GM18517 (cell line): ENCODE results near the gene CYFIP2.

Experiments
- ATAC-seq: cut with Tn5 transposase; IDR thresholded peaks from one replicate; pipeline ENCODE4 v1.9.1; 2021; ENCODE audit warnings: mild to moderate bottlenecking, moderate library complexity; ENCODE audit not compliant: unreplicated experiment

The CYFIP2 gene

DNA sequence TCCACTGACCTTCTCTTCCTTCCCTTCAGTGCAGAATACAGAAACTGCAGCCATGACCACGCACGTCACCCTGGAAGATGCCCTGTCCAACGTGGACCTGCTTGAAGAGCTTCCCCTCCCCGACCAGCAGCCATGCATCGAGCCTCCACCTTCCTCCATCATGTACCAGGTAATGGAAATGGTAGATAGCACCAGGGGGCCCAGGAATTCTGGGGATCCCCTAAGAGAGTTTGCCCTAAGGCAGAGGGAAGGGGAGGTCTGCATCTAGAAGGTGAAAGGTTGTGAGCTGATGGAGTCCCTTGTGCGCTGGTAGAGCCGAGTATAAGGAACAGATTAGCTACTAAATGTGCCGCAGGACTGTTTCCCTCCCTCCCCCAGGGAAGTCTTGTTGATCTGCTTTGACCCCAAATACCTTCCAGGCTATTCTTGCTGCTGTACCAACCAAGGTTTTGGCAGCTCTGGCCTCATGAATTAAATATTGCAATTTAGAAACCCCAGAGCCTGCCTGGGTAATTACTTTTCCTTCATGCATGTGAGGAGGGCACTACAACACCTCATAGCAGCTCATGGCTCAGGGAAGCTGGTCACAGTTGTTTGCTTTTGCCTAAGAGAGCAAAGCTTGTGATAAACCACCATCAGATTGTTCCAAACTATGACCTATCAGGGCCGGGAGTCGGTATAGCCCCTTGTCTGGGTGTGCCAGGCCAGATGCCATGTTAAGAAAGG is 19.6 kb downstream of the CYFIP2 start:
- ATAC-seq = no peak

DNA sequence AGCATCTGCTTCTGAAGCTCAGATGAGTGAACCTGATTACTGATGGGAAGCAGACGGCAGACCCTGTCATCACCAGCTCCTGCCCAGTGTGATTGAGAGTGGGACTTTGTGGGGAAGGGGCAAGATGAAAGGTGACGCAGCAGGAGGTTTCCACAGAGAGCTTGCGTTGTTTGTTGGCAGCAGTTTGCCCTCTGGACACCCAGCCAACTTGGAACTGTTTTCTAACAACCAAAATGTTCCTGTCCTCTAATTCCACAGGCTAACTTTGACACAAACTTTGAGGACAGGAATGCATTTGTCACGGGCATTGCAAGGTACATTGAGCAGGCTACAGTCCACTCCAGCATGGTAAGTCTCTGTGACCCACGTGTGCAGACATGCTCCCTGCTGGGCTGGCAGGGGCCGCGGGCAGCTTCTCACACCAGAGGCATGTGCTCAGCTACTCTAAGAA is 20.9 kb downstream of the CYFIP2 start:
- no peak for ATAC-seq

DNA sequence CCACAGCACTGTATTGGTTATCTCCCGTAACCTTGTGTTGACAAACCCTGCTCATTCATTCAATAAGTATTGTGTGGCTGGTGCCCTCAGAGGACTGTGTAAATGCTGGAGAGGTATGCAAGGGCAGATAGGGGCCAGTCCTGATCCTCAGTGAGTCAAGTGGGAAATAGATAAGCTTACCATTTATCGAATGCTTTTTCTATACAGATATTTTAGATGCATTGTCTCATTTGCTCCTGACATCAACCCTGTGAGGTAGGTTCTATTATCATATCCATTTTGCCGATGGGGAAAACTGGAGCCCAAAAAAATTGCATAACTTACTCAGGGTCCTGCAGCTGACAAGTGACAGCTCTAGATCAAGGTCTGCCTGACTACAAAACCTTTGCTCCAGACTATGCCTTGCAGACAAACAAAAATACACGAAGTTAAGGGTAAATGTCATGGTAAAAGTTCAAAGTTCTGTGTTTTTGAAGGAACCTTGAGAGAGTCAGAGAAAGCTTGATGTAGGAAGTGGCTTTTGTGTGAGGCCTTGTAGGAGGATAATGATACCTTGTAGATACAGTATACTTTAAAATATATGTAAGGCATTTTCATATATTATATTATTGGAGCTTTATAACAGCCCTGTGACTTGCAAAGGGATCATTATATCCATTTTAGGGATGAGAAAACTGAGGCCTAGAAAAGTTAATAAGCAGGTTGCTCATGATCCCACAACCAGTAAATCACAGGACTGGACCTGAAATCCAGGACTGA is 22.7 kb downstream of the CYFIP2 start:
- no peak for ATAC-seq

DNA sequence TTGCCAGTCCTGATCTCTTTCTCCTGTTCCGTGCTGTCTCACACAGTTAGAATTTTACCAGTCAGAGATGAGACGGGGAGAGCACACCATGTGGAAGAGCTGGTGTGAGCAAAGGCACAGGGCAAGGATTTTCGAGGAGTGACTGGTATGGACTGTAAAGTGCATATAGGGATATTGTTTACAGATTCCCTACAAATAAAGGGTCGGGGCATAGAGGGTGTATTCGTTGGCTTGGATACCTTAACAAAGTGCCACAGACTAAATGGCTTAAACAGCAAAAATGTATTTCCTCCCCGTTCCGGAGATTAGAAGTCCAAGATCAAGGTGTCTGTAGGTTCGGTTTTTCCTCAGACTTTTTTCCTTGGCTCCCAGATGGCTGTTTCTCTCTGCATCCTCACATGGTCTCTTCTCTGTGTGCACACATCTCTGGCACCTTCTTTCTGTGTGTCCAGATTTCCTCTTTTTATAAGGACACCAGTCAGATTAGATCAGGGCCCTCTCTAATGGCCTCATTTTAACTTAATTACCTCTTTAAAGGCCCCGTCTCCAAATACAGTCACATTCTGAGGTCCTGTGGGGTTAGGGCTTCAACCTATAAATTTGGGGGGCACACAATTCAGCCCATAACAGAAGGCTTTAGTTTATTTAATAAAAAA is 23.4 kb downstream of the CYFIP2 start:
- ATAC-seq = no peak

DNA sequence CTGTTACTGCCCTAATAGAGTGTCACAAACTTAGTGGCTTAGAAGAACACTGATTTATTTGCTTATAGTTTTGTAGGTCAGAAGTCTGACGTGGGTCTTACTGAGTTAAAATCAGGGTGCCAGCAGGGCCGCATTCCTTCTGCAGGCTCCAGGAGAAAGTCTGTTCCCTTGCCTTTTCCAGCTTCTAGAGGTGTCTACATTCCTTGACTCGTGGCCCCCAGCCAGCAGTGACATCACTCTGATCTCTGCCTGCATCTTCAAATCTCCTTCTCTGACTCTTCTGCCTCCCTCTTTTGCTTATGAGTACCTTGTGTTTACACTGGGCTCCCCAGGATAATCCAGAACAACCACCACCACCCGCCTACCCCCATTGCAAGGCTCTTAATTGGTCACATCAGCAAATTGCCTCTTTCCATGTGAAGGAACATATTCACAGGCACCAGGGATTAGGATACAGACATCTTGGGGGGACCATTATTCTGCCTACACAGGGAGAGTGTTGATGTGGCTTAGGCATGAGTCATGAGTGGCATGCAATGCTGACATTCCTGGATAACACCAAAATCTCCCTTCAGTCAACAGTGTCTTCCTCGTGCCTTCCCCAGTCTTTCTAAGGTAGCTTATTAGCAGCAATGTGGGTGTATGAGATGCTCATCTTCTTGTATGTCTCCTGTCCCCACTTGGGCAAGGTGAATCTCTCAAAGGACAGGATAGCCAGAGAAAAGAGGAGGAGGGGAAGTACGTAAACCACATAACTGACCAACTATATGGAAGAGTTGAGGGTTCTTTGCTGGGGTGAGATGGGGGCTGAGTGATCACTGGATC is 24.4 kb downstream of the CYFIP2 start:
- ATAC-seq = peak; percentile 8

DNA sequence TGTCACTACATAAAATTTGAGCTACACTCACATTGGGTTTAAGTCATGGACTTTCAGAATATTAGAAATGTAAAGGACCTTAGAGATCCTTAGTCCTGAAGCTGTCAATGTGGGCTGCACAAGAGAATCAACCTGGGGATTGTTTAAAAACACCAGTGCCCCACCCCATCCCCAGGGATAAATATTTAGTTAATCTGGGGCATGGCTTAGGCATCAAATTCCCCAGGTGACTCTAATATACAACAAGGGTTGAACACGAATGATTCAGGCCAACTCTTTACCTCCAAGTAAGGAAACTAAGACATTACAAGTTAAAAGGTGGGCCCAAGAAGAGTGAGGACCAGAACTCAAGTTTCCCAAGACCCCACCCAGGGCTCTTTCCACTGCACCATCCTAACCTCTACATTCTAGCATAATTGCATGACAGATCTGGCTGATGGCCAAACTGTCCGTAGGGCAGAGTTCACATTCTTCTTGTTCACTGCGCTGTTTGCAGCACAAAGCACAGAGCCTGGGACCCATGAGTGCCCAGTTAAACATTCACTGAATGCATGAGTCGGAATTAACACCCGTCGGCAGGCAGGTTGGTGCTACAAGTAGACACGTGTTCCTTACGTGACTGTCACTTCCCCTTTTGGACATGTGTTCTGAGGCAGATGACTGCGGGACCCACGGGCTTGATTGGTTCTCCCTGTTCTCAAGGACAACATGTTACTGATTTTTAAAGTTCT is 25.2 kb downstream of the CYFIP2 start:
- peak; percentile 78 for ATAC-seq

DNA sequence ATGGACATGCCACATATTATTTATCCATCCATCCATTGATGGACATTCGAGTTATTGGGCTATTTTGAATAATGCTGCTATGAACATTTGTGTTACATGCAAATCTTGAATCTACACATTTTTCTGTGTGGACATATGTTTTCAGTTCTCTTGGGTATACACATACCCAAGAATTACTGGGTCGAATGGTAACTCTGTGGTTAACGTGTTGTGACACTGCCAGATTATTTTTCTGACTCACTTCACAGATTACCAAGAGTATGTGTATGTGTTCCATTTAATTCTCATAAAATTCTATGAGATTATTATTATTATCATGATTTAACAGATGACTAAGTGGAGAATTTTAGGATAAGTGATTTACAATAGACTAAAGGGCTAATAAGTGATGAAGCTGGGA is 26.7 kb downstream of the CYFIP2 start:
- no peak for ATAC-seq

DNA sequence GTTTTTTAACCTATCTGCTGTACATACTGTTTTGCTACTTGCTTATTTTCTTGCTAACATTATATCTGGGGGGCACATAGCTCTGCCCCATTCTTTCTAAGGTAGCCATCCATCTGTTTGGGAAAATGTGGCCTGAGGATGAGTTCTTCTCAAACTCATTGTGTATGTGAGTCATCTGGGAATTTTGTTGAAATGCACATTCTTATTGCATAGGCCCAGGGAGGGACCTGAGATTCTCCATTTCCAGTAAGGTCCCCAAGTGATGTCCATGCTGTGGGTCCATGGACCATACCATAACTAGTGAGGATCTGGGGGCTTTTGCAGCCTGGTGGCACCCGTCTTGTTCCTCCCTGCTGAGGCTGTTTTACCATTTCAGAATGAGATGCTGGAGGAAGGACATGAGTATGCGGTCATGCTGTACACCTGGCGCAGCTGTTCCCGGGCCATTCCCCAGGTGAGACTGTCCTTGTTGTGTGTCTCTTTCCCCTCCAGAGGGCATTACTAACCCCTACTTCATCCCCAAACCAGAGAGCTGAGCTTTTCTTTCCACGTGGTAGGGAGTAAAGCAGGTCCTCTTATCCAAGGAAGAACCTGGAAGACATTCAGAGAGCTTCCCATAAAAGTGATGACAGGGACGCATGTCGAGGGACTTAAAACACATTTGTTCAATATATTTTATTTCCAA is 28.6 kb downstream of the CYFIP2 start:
- ATAC-seq = no peak

DNA sequence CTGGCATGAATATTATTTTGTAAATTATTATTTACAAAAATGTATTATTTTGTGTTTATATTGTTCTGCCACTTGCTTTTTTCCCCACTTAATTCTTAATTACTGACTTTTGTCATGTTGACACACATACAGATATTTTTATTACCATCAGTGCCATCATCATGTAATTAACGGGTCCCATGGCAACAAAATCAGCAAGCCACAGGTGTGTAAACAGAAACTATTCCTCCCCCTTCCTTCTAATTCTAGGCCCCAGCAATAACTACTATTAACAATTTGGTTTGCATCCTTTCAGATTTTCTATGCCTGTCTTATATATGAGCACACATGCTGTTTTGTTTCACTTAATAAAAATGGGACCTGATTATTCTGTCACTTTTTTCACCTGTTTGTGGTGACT is 29.3 kb downstream of the CYFIP2 start:
- ATAC-seq = no peak

DNA sequence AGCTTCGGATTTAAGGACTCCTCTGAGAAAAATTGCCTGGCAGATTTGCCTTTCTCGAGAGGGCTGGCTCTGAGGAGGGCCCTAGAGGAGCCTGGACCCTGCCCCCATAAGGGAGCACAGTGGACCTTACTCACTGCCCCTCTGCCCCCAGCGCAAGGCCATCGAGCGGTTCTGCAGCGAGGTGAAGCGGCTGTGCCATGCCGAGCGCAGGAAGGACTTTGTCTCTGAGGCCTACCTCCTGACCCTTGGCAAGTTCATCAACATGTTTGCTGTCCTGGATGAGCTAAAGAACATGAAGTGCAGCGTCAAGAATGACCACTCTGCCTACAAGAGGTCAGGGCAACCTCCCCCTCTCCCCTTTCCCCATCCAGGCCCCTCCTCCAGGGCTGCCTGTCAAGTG is 34.6 kb downstream of the CYFIP2 start:
- ATAC-seq = no peak

DNA sequence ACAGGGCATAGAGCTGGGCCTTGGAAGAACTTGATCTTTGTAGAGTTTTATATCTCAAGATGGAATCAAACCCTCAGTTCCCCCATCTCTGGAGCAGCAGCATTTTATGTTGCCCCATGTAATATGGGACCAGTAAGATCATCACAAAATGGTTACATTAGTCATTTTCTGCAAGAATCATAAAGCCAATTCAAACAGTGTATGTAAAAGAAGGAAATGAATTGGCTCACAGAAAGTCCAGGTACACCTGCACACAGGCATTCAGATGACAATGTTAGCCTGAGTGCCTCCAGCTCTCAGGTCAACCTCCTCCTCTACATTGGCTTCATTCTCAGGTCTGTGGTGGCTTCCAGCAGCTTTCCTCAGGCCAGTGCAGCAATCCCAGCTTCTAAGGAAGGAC is 35.1 kb downstream of the CYFIP2 start:
- no peak for ATAC-seq

DNA sequence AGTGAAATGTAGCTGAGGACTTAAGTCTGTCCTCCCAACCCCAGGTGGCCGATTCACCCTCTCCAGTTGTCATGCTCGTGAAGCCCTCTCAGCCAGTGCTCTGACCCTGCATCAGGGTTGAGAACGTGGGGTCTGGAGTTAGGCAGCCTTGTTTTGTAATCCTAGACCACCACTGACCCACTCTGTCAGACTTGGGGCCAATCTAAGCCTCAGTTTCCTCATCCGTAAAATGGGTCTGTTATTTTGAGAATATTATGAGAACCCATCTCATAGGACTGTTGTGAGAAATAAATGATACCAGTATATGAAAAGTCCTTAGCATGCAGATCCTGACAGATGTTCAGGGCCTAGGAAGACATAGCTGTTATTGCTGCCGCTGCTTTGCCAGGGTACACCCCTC is 37.1 kb downstream of the CYFIP2 start:
- ATAC-seq = no peak

DNA sequence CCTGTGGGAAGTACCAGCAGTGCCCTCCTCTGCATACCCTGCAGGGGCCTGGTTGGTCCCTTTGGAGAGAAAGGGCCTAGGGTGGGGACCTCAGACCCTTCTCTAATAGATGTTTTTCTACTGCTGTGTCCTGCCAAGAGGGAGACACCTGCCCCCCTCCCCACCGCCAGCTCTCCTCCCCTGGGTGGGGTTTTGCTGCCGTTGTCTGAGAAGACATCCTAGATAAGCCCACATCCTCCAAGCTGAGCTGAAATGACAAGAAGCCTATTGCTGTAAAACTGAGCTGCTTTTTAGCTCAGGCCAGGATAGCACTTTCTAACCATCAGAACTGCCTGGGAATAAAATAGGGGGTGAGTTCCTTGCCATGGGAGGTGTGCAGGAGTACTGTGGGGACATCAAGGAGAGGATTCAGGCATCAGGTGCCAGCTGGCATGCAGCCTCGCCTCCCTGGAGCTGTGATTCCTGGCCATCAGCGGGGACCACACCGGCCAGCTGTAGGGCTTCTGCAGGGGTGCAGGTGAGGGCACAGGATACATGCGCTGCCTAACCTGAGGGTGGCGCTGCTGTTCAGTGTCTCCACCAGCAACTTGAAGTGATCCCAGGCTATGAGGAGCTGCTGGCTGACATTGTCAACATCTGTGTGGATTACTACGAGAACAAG is 37.9 kb downstream of the CYFIP2 start:
- no peak for ATAC-seq

DNA sequence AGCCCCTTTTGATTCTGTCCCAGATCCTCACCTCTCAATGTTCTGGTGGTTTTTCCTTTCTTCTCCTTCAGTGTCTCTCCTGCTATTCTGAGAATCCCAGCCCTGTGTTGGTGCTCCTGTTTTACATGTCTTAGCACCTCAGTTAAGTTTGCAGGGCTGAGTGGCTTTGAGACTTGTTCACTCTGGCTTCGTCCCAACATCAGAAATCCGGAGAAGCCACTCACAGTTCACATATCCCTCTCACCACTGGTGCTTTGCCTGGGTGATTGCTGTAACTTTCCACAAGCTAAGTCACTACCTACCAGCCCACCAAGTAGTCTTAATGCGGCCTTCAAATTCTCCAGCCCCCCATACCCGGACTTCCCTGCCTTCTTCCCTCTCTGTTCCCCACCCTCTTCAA is 40.2 kb downstream of the CYFIP2 start:
- ATAC-seq = no peak

DNA sequence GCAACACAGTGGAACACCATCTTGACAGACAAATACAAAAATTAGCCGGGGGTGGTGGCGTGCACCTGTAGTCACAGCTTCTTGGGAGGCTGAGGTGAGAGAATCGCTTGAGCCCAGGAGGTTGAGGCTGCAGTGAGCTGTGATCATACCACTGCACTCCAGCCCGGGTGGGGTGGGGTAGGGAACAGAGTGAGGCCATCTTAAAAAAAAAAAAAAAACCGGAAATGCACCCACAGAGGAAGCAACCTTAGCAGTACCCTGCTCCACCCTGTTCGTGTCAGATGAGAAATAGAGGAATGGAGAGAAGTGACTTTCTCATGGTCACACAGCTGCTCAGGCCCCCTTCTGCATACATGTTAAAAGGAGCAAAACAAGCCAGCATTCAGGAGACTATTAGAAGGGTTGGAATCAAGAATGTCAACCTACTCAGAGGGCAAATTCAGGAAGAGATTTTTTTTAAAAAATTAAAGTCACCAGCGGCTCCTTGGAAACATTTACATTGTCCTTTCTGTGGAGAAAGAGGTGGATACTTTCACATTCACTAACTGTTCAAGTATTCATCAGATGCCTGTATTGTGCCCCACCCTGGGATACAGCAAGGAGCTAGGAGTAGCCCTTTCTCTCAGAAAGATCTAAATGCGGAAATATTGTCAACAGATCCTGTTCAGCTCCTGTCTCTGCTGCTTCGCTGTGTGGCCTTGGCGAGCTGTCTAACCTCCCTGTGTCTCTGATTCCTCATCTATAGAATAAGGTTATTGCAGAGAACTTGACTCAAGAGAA is 41.0 kb downstream of the CYFIP2 start:
- ATAC-seq = no peak

DNA sequence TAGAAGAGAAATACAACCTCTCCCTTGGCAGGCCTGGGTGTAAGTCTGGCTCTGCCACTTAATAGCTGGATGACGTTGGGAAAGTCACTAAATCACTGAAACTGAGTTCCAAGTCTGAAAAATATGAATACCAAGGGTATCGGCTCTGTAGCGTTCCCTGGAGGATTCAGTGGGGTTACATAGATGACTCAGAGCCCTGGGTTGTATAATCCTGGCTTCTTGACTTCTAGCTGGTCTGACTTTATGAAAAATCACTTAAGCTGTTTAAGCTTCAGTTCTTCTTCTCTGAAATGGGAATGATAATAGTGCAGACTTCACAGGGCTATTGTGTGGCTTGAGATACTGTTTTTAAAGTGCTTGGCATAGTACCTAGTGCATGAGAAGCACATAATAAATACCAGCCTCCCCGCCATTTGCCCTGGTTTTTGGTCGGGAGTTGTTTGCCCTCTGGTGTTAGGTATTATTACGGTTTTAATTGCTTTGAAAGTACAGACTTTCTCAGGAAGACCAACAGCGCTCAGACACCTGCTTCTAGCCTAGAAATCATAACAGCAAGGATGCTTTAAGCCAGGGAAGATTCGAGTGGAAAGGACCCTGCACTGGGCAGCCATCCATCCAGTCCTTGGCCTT is 43.0 kb downstream of the CYFIP2 start:
- ATAC-seq = no peak

DNA sequence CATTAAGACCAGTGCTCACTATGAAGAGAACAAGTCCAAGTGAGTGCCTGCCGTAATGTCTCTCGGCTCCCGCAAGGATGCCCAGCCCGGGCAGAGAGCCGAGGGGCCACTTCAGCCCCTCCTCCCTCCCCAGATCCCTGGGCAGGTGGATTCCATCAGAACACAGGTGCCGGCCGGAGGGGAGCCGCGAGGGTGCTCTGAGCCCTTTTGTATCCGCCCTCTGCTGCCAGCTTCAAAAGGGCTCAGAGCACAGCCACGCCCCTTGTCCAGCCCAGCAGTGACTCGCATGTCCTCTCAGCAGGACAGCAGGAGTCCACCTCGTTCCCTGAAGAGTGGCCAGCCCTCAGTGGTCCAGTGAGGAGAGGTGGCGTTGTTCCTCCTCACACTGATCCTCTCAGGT is 43.9 kb downstream of the CYFIP2 start:
- no peak for ATAC-seq

DNA sequence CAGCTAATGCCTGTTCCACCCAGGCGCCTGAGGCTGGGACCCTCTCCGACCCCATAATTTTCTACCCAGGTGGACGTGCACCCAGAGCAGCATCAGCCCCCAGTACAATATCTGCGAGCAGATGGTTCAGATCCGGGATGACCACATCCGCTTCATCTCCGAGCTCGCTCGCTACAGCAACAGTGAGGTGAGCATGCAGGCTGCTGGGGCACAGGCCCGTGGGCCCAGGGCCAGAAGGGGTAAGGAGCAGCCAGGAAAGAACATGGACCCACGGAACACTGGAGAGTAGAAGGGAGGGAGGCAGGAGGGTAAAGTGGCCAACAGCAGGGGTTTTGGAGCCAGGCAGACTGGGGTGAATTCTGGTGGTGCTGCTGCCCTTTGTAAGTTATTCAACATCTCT is 45.7 kb downstream of the CYFIP2 start:
- no peak for ATAC-seq
